ENCODE results near the gene MPC1. TPM values are rescaled to one million over a fixed set of nuclear protein-coding genes. Genes with fewer than 3 reads are reported as not detected.

The MPC1 gene
- 100 to 1,000 TPM in 2 of 4 donors, 10 to 100 TPM in 2; 76.2 to 153 (median 108) TPM for total RNA-seq
- 100 to 1,000 TPM; 128 to 193 (median 172) TPM for polyA plus RNA-seq
- long read RNA-seq, donor 1, transcript MPC1-201 (4 exons, 976 nt): major isoform, 47 of 49 reads
- long read RNA-seq, donor 1, partial matches to known transcripts: 1 of 49 reads
- long read RNA-seq, donor 1, other reads (novel, unspliced or antisense): 1 of 49 reads
- long read RNA-seq, donor 2, transcript MPC1-201 (4 exons, 976 nt): major isoform, 109 of 114 reads
- long read RNA-seq, donor 2, partial matches to known transcripts: 1 of 114 reads
- long read RNA-seq, donor 2, other reads (novel, unspliced or antisense): 4 of 114 reads

- intact Hi-C loops (cut with DNase I): loop anchor here (5.0 kb wide), 1 partner anchor 41 kb away; the partner anchor contains the start of gene SFT2D1 (in 2 of the 2)
- Histone ChIP-seq H3K27ac (peak within 1 kb of the TSS; percentile 94), H3K27me3 (ENCODE audit: insufficient read depth in 3 of 3, low read length in 2 of 3) (no peaks in the 10 kb centered on the region), H3K36me3 (ENCODE audit: insufficient read depth in 1 of 2, low read depth in 1 of 2) (no peaks in the 10 kb centered on the region), H3K4me1 (peaks cover 25% of the 10 kb centered on the region), H3K9me3 (no peaks in the 10 kb centered on the region), H3K4me3 (peak within 1 kb of the TSS; percentile 92)
- TF ChIP-seq, protein P1, sequence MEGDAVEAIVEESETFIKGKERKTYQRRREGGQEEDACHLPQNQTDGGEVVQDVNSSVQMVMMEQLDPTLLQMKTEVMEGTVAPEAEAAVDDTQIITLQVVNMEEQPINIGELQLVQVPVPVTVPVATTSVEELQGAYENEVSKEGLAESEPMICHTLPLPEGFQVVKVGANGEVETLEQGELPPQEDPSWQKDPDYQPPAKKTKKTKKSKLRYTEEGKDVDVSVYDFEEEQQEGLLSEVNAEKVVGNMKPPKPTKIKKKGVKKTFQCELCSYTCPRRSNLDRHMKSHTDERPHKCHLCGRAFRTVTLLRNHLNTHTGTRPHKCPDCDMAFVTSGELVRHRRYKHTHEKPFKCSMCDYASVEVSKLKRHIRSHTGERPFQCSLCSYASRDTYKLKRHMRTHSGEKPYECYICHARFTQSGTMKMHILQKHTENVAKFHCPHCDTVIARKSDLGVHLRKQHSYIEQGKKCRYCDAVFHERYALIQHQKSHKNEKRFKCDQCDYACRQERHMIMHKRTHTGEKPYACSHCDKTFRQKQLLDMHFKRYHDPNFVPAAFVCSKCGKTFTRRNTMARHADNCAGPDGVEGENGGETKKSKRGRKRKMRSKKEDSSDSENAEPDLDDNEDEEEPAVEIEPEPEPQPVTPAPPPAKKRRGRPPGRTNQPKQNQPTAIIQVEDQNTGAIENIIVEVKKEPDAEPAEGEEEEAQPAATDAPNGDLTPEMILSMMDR (IDR thresholded peaks at IDR 0.05): no peak
- ATAC-seq (peak; percentile 96 to 98 (median 96)), DNase-seq (peak; percentile 98)
- WGBS, 3 donors: 0 to 1% (median 0%) methylated on average over 58 to 94 of the region's 94 CpGs
Measured at GRCh38 chr6:166382933-166383801, at the start of gene MPC1. MPC1 (minus strand) TSS chr6:166382940; CDS start chr6:166382876, 64 bp downstream.

GRCh38 chr6:166430269-166430668, 47.5 kb upstream of the MPC1 start:
- Histone ChIP-seq H3K4me1 (no peaks in the 10 kb centered on the region), H3K9me3 (no peaks in the 10 kb centered on the region), H3K36me3 (ENCODE audit: insufficient read depth in 1 of 2, low read depth in 1 of 2) (peaks cover 0 to 47% of the 10 kb centered on the region in 2 donors), H3K4me3 (no peak overlapping the region), H3K27me3 (ENCODE audit: insufficient read depth in 3 of 3, low read length in 2 of 3) (no peaks in the 10 kb centered on the region), H3K27ac (no peak overlapping the region)
- TF ChIP-seq, protein P1 (IDR thresholded peaks at IDR 0.05): no peak
- intact Hi-C loops (cut with DNase I): no loop called here
- no peak for ATAC-seq
- no peak for DNase-seq
- WGBS, 3 donors: 96% methylated on average over 17 of the region's 17 CpGs

- H3K4me3 ChIP-seq: no peak overlapping the region
- intact Hi-C loops (cut with DNase I): no loop called here
- no peaks in the 10 kb centered on the region for H3K27me3 ChIP-seq (ENCODE audit: insufficient read depth in 3 of 3, low read length in 2 of 3)
- H3K27ac ChIP-seq: no peak overlapping the region
- TF ChIP-seq, protein P1 (IDR thresholded peaks at IDR 0.05): no peak
- ATAC-seq: no peak
- H3K36me3 ChIP-seq (ENCODE audit: insufficient read depth in 1 of 2, low read depth in 1 of 2): peaks cover 0 to 38% of the 10 kb centered on the region in 2 donors
- DNase-seq: no peak
- no peaks in the 10 kb centered on the region for H3K4me1 ChIP-seq
- 82 to 90% (median 90%) methylated on average over 12 of the region's 12 CpGs for WGBS, 3 donors
- H3K9me3 ChIP-seq: no peaks in the 10 kb centered on the region
Measured at GRCh38 chr6:166424431-166424830, 41.7 kb upstream of the MPC1 start.

DNA sequence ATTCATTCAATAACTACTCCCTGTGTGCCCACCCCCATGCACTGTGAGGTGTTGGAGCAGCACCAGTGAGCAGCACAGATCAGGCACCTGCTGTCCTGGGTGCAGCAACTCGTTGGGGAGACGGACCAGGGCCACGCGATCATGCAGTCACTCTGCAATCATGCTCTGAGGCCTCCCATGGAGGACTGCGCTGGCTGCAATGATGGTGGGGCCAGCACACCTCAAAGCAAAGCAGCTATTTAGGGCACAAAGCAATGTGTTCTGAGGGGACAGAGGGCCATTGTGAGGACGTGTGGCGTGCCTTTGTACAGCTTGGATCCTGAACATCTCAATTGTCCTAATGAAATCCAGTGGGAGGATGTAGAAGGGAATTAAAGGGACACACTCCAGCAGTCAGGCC, 41.0 kb upstream of the MPC1 start:
- peaks cover 0 to 42% of the 10 kb centered on the region in 2 donors for H3K36me3 ChIP-seq (ENCODE audit: insufficient read depth in 1 of 2, low read depth in 1 of 2)
- H3K27ac ChIP-seq: no peak overlapping the region
- TF ChIP-seq, protein P1 (IDR thresholded peaks at IDR 0.05): no peak
- H3K27me3 ChIP-seq (ENCODE audit: insufficient read depth in 3 of 3, low read length in 2 of 3): no peaks in the 10 kb centered on the region
- H3K9me3 ChIP-seq: no peaks in the 10 kb centered on the region
- no peaks in the 10 kb centered on the region for H3K4me1 ChIP-seq
- DNase-seq (no peak), ATAC-seq (no peak)
- 85 to 89% (median 85%) methylated on average over 7 of the region's 7 CpGs for WGBS, 3 donors
- H3K4me3 ChIP-seq: no peak overlapping the region
- intact Hi-C loops (cut with DNase I): no loop called here
